ENCODE results near the gene CHMP4A. TPM values are rescaled to one million over a fixed set of nuclear protein-coding genes. Genes with fewer than 3 reads are reported as not detected.

The CHMP4A gene
- total and polyA plus RNA-seq, 2 of the 13 experiments (the other 11 are each of a cell fraction or from before 2014, with no cell fraction given): 83.6 to 113 TPM

GRCh38 chr14:24196071-24197055, 16.9 kb downstream of the CHMP4A start (continued):
- 0 out of 2 replicates have a peak, but pooled peaks have one; percentile 21 for TF ChIP-seq SATB2 (CRISPR knock-in tag; IDR thresholded peaks at IDR 0.05)
- no peak for TF ChIP-seq ZFP41 (CRISPR knock-in tag; IDR thresholded peaks at IDR 0.05; ENCODE audit: borderline replicate concordance)
- 0 out of 4 replicates have a peak, but pooled peaks of 1 of the 2 experiments have one; percentile 1 for TF ChIP-seq NR2F1 (CRISPR knock-in tag; IDR thresholded peaks at IDR 0.05)
- 0 out of 2 replicates have a peak, but pooled peaks have one; percentile 32 for TF ChIP-seq PBX3 (CRISPR knock-in tag; IDR thresholded peaks at IDR 0.05; ENCODE audit: borderline replicate concordance)
- peak; percentile 49; the same call in 1 of the 2 replicates for TF ChIP-seq SIN3A (IDR thresholded peaks at IDR 0.05; ENCODE audit: borderline replicate concordance, low read depth, low read length)
- no peak for TF ChIP-seq STAT5B (CRISPR knock-in tag; IDR thresholded peaks at IDR 0.05)
- no peak for TF ChIP-seq TRIM22 (IDR thresholded peaks at IDR 0.05)
- TF ChIP-seq ZBTB14 (CRISPR knock-in tag; IDR thresholded peaks at IDR 0.05): peak; percentile 24; the same call in 1 of the 2 replicates
- 0 out of 2 replicates have a peak, but pooled peaks have one; percentile 12 for TF ChIP-seq SALL1 (CRISPR knock-in tag; IDR thresholded peaks at IDR 0.05)
- TF ChIP-seq JUND (CRISPR knock-in tag; IDR thresholded peaks at IDR 0.05): no peak
- 0 out of 2 replicates have a peak, but pooled peaks have one; percentile 8 for TF ChIP-seq TEF (CRISPR knock-in tag; IDR thresholded peaks at IDR 0.05)
- no peak for TF ChIP-seq ZNF234 (CRISPR knock-in tag; conservative IDR thresholded peaks at IDR 0.05)
- 0 out of 2 replicates have a peak, but pooled peaks have one; percentile 52 for TF ChIP-seq ZNF30 (CRISPR knock-in tag; IDR thresholded peaks at IDR 0.05)
- TF ChIP-seq CBX2 (IDR thresholded peaks at IDR 0.05; ENCODE audit: low read depth, low read length): no peak
- TF ChIP-seq CBX2 (CRISPR knock-in tag; IDR thresholded peaks at IDR 0.05; ENCODE audit: low read depth): 0 out of 2 replicates have a peak, but pooled peaks have one; percentile 19
- peak; percentile 72 for TF ChIP-seq ZSCAN5A (CRISPR knock-in tag; IDR thresholded peaks at IDR 0.05; ENCODE audit: borderline replicate concordance)
- peak; percentile 14; the same call in 1 of the 2 replicates for TF ChIP-seq NCOA5 (CRISPR knock-in tag; IDR thresholded peaks at IDR 0.05)
- no peak for TF ChIP-seq CHCHD3 (CRISPR knock-in tag; IDR thresholded peaks at IDR 0.05)
- TF ChIP-seq PTBP1 (IDR thresholded peaks at IDR 0.05; ENCODE audit: low read depth, low read length, poor library complexity, severe bottlenecking): no peak

Data from HepG2 (cell line).